Stimulated activated CD8-positive, alpha-beta memory T cell treated with anti-CD3 and anti-CD28 coated beads, Interleukin-15, amount 100 ng/mL, for 4 hours (primary cell): ENCODE data around the gene TCF15.
A peak's percentile ranks its signal among the peaks of the same experiment; 100 is the strongest.

Experiments used
- DNase-seq, 2 donors: peaks; one replicate each; pipeline ENCODE4 v3.0.0-alpha.2; 2020; ENCODE audit warnings: low read depth in 2 of 2

TCF15 gene, protein sequence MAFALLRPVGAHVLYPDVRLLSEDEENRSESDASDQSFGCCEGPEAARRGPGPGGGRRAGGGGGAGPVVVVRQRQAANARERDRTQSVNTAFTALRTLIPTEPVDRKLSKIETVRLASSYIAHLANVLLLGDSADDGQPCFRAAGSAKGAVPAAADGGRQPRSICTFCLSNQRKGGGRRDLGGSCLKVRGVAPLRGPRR

GRCh38 chr20:610130-611046 lies at the start of gene TCF15:
Gene TCF15, minus strand, starts transcription at chr20:610309. Its CDS starts 72 bp downstream, at chr20:610237.
- DNase-seq: no peak

GRCh38 chr20:658731-659291 lies 48.7 kb upstream of the TCF15 start:
- DNase-seq: no peak

GRCh38 chr20:658202-658601 lies 48.1 kb upstream of the TCF15 start:
- DNase-seq: no peak

DNA sequence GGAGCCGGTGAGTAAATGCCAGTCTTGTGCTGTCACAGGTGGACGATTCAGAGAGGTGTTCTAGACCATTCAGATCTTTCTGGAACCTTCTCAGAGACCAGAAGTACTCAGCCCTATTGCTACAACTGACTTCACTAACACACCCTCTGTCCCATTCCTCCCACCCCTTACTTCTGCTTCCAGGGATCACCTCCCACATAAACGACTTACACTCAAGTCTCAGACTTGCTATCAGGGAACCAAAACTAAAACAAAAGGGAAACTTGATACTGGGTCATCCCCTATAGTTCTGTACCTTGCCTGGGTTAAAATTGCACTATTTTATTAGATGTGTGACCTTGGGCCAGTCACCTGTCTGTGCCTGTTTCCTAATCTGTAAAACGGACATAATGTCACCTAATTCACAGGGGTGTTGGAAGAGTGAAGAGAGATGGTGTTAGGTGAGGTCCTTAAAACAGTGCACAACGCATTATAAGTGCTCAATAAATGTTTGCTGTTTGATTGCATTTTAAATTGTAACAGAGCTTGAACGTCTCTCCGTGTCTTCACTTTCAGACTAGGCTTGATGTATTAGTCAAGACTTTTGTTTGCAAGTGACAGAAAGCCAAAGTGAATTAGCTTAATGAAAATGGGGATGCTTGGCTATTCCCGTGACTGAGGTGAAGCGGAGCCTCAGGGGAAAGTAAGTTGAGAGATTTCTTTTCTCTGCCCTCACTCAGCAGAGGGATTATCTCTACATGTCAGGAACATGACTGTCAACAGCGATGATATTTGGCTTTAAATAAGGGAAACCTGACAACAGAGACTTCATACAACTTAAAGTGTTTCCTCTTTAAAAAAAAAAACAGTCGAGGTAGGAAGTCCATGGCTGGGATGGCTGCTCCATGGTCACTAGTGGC lies 45.9 kb upstream of the TCF15 start:
- DNase-seq: no peak

- DNase-seq: no peak
These were observed 44.3 kb upstream of the TCF15 start for GRCh38 chr20:654417-654750.

DNA sequence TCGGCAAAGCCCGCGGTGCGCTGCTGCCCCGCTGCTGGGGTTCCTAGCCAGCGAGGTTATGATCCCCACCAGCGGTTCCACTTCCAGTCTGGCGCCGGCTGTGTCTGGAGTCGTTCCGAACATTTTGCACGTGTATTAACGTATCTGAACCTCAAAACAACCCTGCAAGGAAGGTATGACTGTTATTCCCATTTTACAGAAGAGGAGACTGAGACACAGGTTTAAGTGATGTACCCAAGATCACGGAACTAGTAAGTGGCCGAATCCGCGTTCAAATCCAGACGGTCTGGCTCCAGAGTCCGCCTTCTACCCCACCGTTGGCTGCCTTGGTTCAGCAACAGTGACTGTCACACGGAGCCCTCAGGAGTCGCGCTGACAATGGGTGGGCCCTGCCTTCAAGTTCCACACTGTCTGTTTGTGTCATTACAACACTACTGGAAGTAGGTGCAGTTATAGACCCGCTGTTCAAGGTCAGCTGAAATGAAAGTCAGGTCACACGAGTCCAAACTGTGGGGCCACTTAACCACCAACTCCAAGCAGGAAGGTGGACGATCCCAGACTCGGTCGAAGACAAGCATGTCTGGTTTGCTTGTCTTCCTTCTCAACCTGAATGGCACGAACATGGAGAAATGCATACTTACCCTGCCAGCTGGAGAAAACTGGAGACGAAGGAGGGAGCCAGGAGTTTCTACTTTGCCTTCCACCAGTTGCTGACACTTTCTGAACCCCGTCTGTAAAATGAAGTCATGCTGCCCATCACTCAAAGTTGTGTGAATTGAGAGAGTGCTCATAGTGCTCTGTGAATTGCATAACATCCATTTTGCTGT lies 43.7 kb upstream of the TCF15 start:
- DNase-seq: no peak

DNA sequence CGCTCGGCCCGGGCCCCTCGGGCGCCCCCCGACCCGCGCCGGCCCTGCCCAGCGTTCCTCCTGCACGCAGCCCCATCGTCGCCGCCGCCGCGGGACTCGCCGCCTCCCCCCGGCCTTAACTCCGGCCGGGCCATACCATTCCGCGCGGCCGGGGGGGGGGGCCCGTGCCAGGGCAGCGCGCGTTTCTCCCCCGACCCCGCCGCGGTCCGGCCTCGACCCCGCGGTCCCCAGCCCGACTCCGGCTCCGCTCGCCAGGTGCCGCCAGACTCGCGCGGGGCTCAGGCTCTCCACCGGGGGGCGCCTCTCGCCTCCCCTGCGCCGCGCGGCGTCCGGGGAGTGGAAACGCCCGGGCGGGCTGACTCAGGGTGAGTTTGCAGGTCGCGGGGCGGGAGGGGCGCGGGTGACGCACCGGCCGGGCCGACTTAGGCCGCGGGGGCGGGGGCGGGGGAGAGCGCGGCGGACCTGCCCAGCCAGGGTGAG lies 43.0 kb upstream of the TCF15 start, which contains the start of gene SRXN1:
Gene SRXN1 (minus strand): TSS at position 91 of the 480 bp plus-strand sequence. CDS start 15 bp downstream, at position 76.
- peak; percentile 69 to 75 for DNase-seq

DNA sequence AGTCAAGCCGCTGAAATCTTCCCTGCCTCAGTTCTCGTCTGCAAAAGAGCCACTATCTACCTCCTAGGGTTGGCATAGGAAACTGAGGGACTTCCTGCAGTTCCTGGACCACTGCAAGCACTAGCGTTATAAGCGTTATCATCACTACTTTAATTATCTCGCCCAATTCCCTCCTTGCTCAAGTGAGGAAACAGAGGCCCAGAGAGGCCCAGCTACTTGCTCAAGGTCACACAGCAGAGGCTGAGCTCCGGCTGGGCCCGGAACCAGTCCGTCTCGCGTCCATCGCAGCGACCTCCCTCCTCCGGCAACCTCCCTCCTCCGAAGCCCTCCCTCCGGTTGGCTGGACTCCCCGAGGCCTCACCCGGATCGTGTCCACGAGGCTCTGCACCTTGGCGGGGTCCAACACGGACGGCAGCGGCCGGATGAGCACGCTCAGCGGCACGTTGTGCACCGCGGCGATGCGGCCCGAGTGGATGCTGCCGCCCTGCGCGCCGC lies 42.6 kb upstream of the TCF15 start:
- DNase-seq: no peak

DNA sequence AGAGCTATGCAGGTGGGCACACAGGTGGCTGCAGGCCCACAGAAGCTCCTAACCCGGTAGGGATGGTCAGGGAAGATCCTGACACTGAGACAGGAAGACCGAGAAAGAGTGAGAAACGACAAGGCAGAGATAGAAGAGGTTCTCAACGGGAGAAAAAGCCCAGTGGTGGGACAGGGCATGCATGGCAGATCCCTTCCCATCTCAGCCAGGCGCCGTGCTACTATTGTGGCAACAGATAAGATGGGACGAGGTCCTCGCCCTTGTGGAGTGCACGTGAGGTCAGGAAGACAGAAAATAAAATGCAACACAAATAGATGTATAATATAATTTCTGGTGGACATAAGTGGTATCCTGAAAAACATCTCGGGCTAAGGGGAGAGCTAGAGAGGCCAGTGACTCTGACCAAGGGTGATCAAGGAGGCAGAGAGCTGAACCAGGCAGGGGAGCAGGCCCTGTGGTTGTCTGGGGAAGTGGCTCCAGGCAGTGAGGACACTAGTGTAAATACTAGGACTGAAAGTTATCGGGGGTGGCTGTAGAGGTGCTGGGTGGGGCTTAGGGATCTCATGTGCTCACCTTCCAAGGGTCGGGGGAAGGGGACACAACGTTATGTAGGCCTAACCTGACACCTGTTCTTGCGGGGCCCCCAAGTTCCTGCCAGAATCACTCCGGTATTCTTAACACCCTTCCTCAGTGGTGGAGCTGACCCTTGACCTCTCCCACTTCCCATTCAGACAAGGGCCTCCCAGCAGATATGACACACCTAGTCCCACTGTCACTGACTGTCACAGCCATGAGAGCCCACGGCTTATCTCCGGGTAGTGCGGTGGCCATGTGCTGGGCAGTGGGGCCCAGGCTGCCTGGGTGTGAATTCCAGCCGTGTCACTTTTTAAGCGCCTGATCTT lies 41.9 kb upstream of the TCF15 start:
- no peak for DNase-seq

DNA sequence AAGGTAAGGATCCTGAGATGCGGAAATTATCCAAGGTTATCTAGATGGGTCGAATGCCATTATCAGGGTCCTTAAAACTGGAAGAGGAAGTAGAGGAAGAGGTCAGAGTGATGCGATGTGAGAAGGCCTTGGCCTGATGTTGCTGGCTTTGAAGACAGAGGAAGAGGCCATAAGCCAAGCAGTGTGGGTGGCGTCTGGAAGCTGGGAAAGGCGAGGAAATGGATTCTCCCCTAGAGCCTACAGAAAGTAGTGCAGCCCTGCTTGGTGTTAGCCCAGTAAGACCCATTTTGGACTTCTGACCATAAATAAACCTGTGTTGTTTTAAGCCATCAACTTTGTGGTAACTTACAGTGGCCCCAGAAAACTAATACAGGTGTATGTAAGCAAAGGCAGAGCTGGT lies 40.8 kb upstream of the TCF15 start:
- no peak for DNase-seq

GRCh38 chr20:650281-650680 lies 40.2 kb upstream of the TCF15 start:
- DNase-seq: no peak

- no peak for DNase-seq
These were observed 37.4 kb upstream of the TCF15 start for GRCh38 chr20:647479-648019.

GRCh38 chr20:646868-647233 lies 36.7 kb upstream of the TCF15 start:
- DNase-seq: no peak

DNA sequence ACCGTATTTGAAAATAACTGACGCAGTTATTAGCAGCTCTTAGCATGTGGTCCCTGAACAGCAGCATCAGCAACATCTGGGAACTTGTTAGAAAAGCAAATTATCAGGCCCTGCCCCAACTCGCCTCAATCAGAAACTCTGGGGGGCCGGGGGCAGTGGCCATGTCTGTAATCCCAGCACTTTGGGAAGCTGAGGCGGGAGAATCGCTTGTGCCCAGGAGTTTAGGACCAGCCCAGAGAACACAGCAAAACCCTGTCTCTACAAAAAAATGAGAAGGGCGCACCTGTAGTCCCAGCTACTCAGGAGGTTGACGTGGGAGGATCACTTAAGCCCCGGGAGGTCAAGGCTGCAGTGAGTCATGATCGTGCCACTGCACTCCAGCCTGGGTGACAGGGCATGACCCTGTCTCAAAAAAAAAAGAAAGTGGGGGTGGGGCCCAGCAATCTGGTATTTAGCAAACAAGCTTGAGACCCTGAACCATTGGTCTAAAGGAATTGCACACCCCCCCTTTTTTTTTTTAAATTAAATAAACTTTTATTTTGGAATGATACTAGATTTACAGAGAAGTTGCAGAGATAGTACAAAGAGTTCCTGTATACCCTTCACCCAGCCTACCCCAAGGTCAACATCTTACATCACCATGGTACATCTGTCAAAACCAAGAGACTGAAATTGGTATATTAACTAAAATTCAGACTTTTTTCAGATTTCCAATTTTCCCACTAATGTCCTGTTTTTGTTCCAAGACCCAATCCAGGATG lies 36.2 kb upstream of the TCF15 start:
- no peak for DNase-seq

- peak in 1 of 2 donors; percentile 35 for DNase-seq
These were observed 35.4 kb upstream of the TCF15 start for GRCh38 chr20:645318-646106.

- DNase-seq: no peak
These were observed 34.7 kb upstream of the TCF15 start for GRCh38 chr20:644692-645317.
